HCT116 (cell line): Measurements from ENCODE around the gene MTPN.

Experiments
- CTCF ChIP-seq, 3 experiments: fragments of 200-600 bp in 1 of 3; sonication (generic) in 1 of 3; IDR thresholded peaks in 2 of 3; conservative IDR thresholded peaks in 1 of 3; 2 replicates each; pipeline ENCODE4 v1.5.1; 2012 to 2017; ENCODE audit warnings: low read depth in 2 of 3, low read length in 2 of 3, antibody characterized with exemption in 1 of 3, borderline replicate concordance in 1 of 3, control low read depth in 1 of 3, mild to moderate bottlenecking in 1 of 3, mixed read lengths in 1 of 3, mixed run types in 1 of 3, moderate library complexity in 1 of 3; ENCODE audit not compliant: insufficient read depth in 1 of 3
- ELF1 ChIP-seq: IDR thresholded peaks from 2 replicates; pipeline ENCODE4 v1.6.1; 2012; ENCODE audit warnings: low read depth, borderline replicate concordance
- EZH2 ChIP-seq: fragments of 200-600 bp; sonication (generic); IDR thresholded peaks from 2 replicates; pipeline ENCODE4 v1.6.1; 2017; ENCODE audit warnings: antibody characterized with exemption, mixed run types
- EZH2phosphoT487 ChIP-seq: fragments of 200-600 bp; IDR thresholded peaks from 2 replicates; pipeline ENCODE4 v1.6.1; 2018; ENCODE audit warnings: antibody characterized with exemption, borderline replicate concordance
- MAX ChIP-seq: IDR thresholded peaks from 2 replicates; pipeline ENCODE4 v1.6.1; 2012
- POLR2A ChIP-seq: IDR thresholded peaks from 2 replicates; pipeline ENCODE4 v1.7.0; 2011; ENCODE audit warnings: borderline replicate concordance; ENCODE audit not compliant: insufficient read depth, insufficient read length; ENCODE audit errors: extremely low read depth
- POLR2AphosphoS5 ChIP-seq: IDR thresholded peaks from 2 replicates; pipeline ENCODE4 v1.6.1; 2011; ENCODE audit warnings: mild to moderate bottlenecking, low read depth, low read length, moderate library complexity
- REST ChIP-seq: IDR thresholded peaks from 2 replicates; pipeline ENCODE4 v1.6.1; 2012; ENCODE audit warnings: low read depth
- TCF7L2 ChIP-seq: IDR thresholded peaks from 2 replicates; pipeline ENCODE4 v1.7.0; 2011; ENCODE audit warnings: borderline replicate concordance, inconsistent platforms; ENCODE audit not compliant: insufficient read depth, insufficient read length; ENCODE audit errors: extremely low read depth
- YY1 ChIP-seq: IDR thresholded peaks from 2 replicates; pipeline ENCODE4 v1.6.1; 2011; ENCODE audit warnings: low read length, low read depth, moderate library complexity, mild to moderate bottlenecking; ENCODE audit not compliant: insufficient replicate concordance; ENCODE audit errors: extremely low read depth
- ZBTB33 ChIP-seq: IDR thresholded peaks from 2 replicates; pipeline ENCODE4 v1.6.1; 2011; ENCODE audit warnings: mild to moderate bottlenecking, low read length, moderate library complexity; ENCODE audit not compliant: insufficient replicate concordance; ENCODE audit errors: extremely low read depth
- ZFX ChIP-seq: fragments of 450-650 bp; IDR thresholded peaks from 2 replicates; pipeline ENCODE4 v1.6.1; 2017

- TF ChIP-seq CTCF (IDR thresholded peaks at IDR 0.05 in 2 of 3, conservative IDR thresholded peaks at IDR 0.05 in 1 of 3; ENCODE audit: borderline replicate concordance in 1 of 3, insufficient read depth in 1 of 3, low read depth in 2 of 3, low read length in 2 of 3), result no peak
- TF ChIP-seq ELF1, result no peak
- no peak for TF ChIP-seq EZH2
- no peak for TF ChIP-seq ZFX
- TF ChIP-seq POLR2AphosphoS5, result no peak
- TF ChIP-seq MAX, result no peak
- TF ChIP-seq POLR2A, result no peak
- no peak for TF ChIP-seq TCF7L2
- no peak for TF ChIP-seq EZH2phosphoT487
- no peak for TF ChIP-seq YY1
- no peak for TF ChIP-seq REST
- TF ChIP-seq ZBTB33, result no peak
Measured at GRCh38 chr7:135975166-135975565, 2.0 kb downstream of the MTPN start.
